HS-27A (cell line): Measurements from ENCODE around the gene FCN2.

Experiments
- DNase-seq: peaks from one replicate; pipeline ENCODE4 v3.0.0-alpha.2; 2012; ENCODE audit warnings: low read depth, missing footprints

The FCN2 gene

GRCh38 chr9:134880484-134881312 is at the start of gene FCN2:
Gene FCN2 (plus strand): TSS chr9:134880810. CDS start chr9:134880822, 12 bp downstream.
- no peak for DNase-seq

- no peak for DNase-seq
These were observed 49.5 kb upstream of the FCN2 start for GRCh38 chr9:134830926-134831720.

GRCh38 chr9:134832471-134832870 is 48.1 kb upstream of the FCN2 start:
- DNase-seq = no peak

- no peak for DNase-seq
These were observed 47.2 kb upstream of the FCN2 start for GRCh38 chr9:134833294-134833880.

- no peak for DNase-seq
These were observed 46.2 kb upstream of the FCN2 start for GRCh38 chr9:134834217-134834956.

GRCh38 chr9:134834957-134835419 is 45.6 kb upstream of the FCN2 start:
- no peak for DNase-seq

- no peak for DNase-seq
These were observed 45.2 kb upstream of the FCN2 start for GRCh38 chr9:134835448-134835847.

GRCh38 chr9:134835987-134836386 is 44.6 kb upstream of the FCN2 start:
- DNase-seq = no peak

- DNase-seq = no peak
These were observed 44.1 kb upstream of the FCN2 start for GRCh38 chr9:134836406-134836970.

- DNase-seq = no peak
These were observed 43.1 kb upstream of the FCN2 start for GRCh38 chr9:134837529-134837928.

GRCh38 chr9:134838651-134839454 is 41.8 kb upstream of the FCN2 start:
- DNase-seq = no peak

- no peak for DNase-seq
These were observed 41.0 kb upstream of the FCN2 start for GRCh38 chr9:134839455-134840125.

- no peak for DNase-seq
These were observed 40.1 kb upstream of the FCN2 start for GRCh38 chr9:134840511-134840910.

- DNase-seq = no peak
These were observed 39.3 kb upstream of the FCN2 start for GRCh38 chr9:134841180-134841904.

- DNase-seq = no peak
These were observed 38.3 kb upstream of the FCN2 start for GRCh38 chr9:134842321-134842720.

- no peak for DNase-seq
These were observed 36.9 kb upstream of the FCN2 start for GRCh38 chr9:134843740-134844139.

GRCh38 chr9:134844821-134845220 is 35.8 kb upstream of the FCN2 start:
- DNase-seq = no peak

GRCh38 chr9:134846187-134846586 is 34.4 kb upstream of the FCN2 start:
- no peak for DNase-seq

GRCh38 chr9:134846699-134847098 is 33.9 kb upstream of the FCN2 start:
- DNase-seq = no peak

- DNase-seq = no peak
These were observed 33.5 kb upstream of the FCN2 start for GRCh38 chr9:134847138-134847537.
